IPS-20b (cell line): Measurements from ENCODE around the gene KIF1C.
"Not testable (repeated sequence)": the region's sequence is repeated elsewhere in the genome, so short reads cannot be mapped to it uniquely, and the experiment has no call there.

Experiments used
- H3K27ac ChIP-seq: one replicate; pipeline ENCODE4 v1.5.1; 2013; ENCODE audit warnings: low read length
- H3K27me3 ChIP-seq: 2 replicates; pipeline ENCODE4 v1.6.1; 2013; ENCODE audit warnings: mild to moderate bottlenecking, low read length, inconsistent platforms; ENCODE audit not compliant: insufficient read depth
- H3K36me3 ChIP-seq: 2 replicates; pipeline ENCODE4 v1.6.1; 2013; ENCODE audit warnings: low read depth, mild to moderate bottlenecking, inconsistent platforms, low read length, moderate library complexity; ENCODE audit not compliant: insufficient read depth
- H3K4me1 ChIP-seq: 2 replicates; pipeline ENCODE4 v1.6.1; 2013; ENCODE audit warnings: mild to moderate bottlenecking, control low read depth, inconsistent platforms, low read length, moderate library complexity; ENCODE audit not compliant: insufficient read depth
- H3K4me3 ChIP-seq: 2 replicates; pipeline ENCODE4 v1.5.1; 2013; ENCODE audit warnings: mild to moderate bottlenecking, low read length, inconsistent platforms
- H3K9ac ChIP-seq: 2 replicates; pipeline ENCODE4 v1.6.1; 2013; ENCODE audit warnings: low read depth, mild to moderate bottlenecking, inconsistent platforms, low read length, moderate library complexity
- H3K9me3 ChIP-seq: 2 replicates; pipeline ENCODE4 v1.6.1; 2013; ENCODE audit warnings: mild to moderate bottlenecking, low read depth, low read length, inconsistent platforms; ENCODE audit not compliant: insufficient read depth

KIF1C gene

DNA sequence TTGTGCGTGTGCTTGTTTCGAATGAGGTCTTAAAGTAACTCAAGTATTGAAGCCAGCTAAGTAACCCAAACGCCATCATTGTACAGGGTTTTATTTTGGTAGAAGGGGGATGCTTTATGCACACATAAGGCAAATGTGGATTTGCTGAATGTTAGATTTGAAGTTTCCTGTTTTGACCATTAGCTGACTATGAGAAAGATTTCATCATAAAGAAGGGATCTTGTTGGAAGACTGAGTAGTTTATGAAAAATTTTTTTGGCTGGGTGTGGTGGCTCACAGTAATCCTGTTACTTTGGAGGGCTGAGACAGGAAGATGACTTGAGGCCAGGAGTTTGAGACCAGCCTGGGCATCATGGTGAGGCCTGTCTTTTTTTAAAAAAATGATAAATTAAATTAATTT lies 70.5 kb downstream of the KIF1C start:
- Histone ChIP-seq H3K27me3 (no peaks in the 10 kb centered on the region), H3K4me3 (no peak overlapping the region), H3K9me3 (no peaks in the 10 kb centered on the region), H3K27ac (no peak overlapping the region), H3K4me1 (no peaks in the 10 kb centered on the region), H3K36me3 (no peaks in the 10 kb centered on the region), H3K9ac (no peak overlapping the region)

DNA sequence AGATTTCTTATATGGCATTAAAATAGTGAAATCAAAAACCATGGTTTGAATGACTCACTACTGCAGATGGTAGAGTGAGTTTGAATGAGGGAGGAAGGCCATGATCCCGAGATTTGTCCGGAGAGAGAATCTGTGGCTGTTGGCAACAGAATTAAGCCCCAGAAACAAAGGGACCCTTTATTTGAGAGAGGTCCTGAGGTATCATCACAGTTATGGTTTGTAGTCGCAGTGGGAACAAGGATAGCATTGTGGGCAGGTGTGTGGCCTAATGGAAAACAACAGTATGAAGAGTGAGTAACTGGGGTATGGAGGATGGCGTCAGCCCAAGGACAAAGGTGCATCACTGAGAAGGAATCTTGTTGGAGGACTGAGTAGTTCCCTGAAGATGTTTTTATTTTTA lies 72.0 kb downstream of the KIF1C start:
- Histone ChIP-seq H3K27me3 (no peaks in the 10 kb centered on the region), H3K4me1 (no peaks in the 10 kb centered on the region), H3K4me3 (no peak overlapping the region), H3K36me3 (no peaks in the 10 kb centered on the region), H3K9ac (no peak overlapping the region), H3K27ac (no peak overlapping the region), H3K9me3 (no peaks in the 10 kb centered on the region)

DNA sequence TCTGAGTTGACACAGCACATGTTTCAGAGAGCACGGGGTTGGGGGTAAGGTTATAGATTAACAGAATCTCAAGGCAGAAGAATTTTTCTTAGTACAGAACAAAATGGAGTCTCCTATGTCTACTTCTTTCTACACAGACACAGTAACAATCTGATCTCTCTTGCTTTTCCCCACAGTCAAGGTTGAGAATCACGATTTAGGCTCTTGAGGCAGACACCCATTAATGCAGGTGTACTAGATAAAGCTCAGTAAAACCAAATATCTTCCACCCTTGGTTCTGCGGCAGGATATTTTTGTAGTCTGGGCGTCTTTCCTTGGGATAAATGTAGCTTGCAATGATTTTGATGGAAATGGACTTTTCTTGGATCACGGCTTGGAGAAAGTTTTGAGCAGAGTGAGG lies 77.7 kb downstream of the KIF1C start:
- H3K27me3 ChIP-seq, H3K4me1 ChIP-seq, H3K36me3 ChIP-seq, H3K27ac ChIP-seq, H3K9me3 ChIP-seq, H3K4me3 ChIP-seq, H3K9ac ChIP-seq: not testable (repeated sequence)

DNA sequence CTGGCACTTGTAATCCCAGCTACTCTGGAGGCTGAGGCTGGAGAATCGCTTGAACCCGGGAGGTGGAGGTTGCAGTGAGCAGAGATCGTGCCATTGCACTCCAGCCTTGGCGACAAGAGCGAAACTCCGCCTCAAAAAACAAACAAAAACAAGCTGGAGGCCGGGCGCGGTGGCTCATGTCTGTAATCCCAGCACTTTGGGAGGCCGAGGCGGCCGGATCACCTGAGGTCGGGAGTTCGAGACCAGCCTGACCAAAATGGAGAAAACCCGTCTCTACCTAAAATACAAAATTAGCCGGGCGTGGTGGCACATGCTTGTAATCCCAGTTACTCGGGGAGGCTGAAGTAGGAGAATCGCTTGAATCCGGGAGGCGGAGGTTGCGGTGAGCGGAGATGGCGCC lies 79.5 kb downstream of the KIF1C start:
- not testable (repeated sequence) for H3K9me3 ChIP-seq, H3K9ac ChIP-seq, H3K4me3 ChIP-seq, H3K27me3 ChIP-seq, H3K27ac ChIP-seq, H3K4me1 ChIP-seq, H3K36me3 ChIP-seq

DNA sequence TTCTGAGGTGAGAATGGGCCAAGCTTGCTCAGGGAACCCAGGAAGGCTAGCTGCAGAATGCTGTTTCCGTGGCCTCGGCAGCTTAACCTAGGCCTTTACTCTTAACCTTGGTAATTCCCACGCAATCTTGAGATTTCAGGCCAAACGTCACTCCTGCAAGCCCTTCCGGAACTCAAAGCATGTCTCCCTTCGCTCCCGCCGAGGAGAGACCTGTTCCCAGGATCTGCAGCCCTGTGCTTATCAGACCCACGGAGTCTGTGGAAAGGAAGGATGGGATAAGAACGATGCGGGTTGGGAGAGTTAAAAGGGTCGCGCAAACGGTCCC lies 80.0 kb downstream of the KIF1C start:
- Histone ChIP-seq H3K36me3 (no peaks in the 10 kb centered on the region), H3K27ac (no peak overlapping the region), H3K4me3 (no peak overlapping the region), H3K9me3 (no peaks in the 10 kb centered on the region), H3K9ac (no peak overlapping the region), H3K27me3 (no peaks in the 10 kb centered on the region; the same call in 1 of the 2 replicates), H3K4me1 (no peaks in the 10 kb centered on the region; the same call in 1 of the 2 replicates)
